PC-3 (cell line): ENCODE results near the gene HTN1. TPM values are rescaled to one million over a fixed set of nuclear protein-coding genes. Genes with fewer than 3 reads are reported as not detected.
"Not testable (repeated sequence)": the region's sequence is repeated elsewhere in the genome, so short reads cannot be mapped to it uniquely, and the experiment has no call there.

Experiments
- ATAC-seq: fragments of 200-7000 bp; cut with Tn5 transposase; 2 replicates; pipeline ENCODE4 v1.9.1; 2020; ENCODE audit warnings: mild to moderate bottlenecking, moderate library complexity
- Bru-seq: library from RNA; stranded (reverse); fragments of 400-500 nt; gene quantifications from one replicate; lab custom pipeline; 2021; lab: Mats Ljungman, UMichigan
- BruChase-seq, 2 experiments: library from RNA; stranded (reverse); fragments of 400-500 nt; gene quantifications; one replicate each; lab custom pipeline; 2021; lab: Mats Ljungman, UMichigan
- BruUV-seq: library from RNA; stranded (reverse); fragments of 400-500 nt; replicated peaks from 2 replicates; lab custom pipeline; 2021; lab: Mats Ljungman, UMichigan
- CTCF ChIA-PET: fragments of 300-600 bp; sonication (Branson Sonifier 250); formaldehyde crosslinking; loops from one replicate; lab custom pipeline; 2022; ENCODE audit warnings: antibody characterized with exemption; lab: Charles Lee
- POLR2A ChIA-PET: fragments of 300-600 bp; sonication (Branson Sonifier 250); formaldehyde crosslinking; loops from one replicate; lab custom pipeline; 2022; ENCODE audit warnings: antibody characterized with exemption; ENCODE audit not compliant: unreplicated experiment; lab: Charles Lee
- DNase-seq: peaks from one replicate; pipeline ENCODE4 v3.0.0-alpha.2; 2015
- H2AFZ ChIP-seq: fragments of 300-600 bp; sonication (generic); 2 replicates; pipeline ENCODE4 v1.6.0; 2016; ENCODE audit warnings: antibody characterized with exemption, low read length
- H3F3A ChIP-seq: fragments of 300-600 bp; sonication (generic); one replicate; pipeline ENCODE4 v1.6.0; 2017; ENCODE audit warnings: antibody characterized with exemption, low read length, control low read depth, mild to moderate bottlenecking; ENCODE audit not compliant: unreplicated experiment
- H3K27ac ChIP-seq: fragments of 300-600 bp; sonication (generic); 2 replicates; pipeline ENCODE4 v1.5.1; 2016; ENCODE audit warnings: mild to moderate bottlenecking, low read length
- H3K27me3 ChIP-seq: fragments of 300-600 bp; sonication (generic); 2 replicates; pipeline ENCODE4 v1.6.1; 2016; ENCODE audit warnings: low read length, mixed read lengths
- H3K36me3 ChIP-seq: fragments of 300-600 bp; sonication (generic); 2 replicates; pipeline ENCODE4 v1.6.1; 2016; ENCODE audit warnings: low read depth, mixed run types, low read length, mixed read lengths
- H3K4me1 ChIP-seq: fragments of 300-600 bp; sonication (generic); 2 replicates; pipeline ENCODE4 v1.5.1; 2016; ENCODE audit warnings: low read length; ENCODE audit not compliant: insufficient read depth
- H3K4me2 ChIP-seq: fragments of 300-600 bp; sonication (generic); 2 replicates; pipeline ENCODE4 v1.6.0; 2016; ENCODE audit warnings: low read length
- H3K4me3 ChIP-seq: fragments of 300-600 bp; sonication (generic); 2 replicates; pipeline ENCODE4 v1.5.1; 2016; ENCODE audit warnings: mild to moderate bottlenecking, low read length, mixed read lengths
- H3K79me2 ChIP-seq: fragments of 300-600 bp; sonication (generic); 2 replicates; pipeline ENCODE4 v1.6.1; 2017; ENCODE audit warnings: low read length, mixed read lengths
- H3K9ac ChIP-seq: fragments of 300-600 bp; sonication (generic); 2 replicates; pipeline ENCODE4 v1.6.0; 2016; ENCODE audit warnings: mild to moderate bottlenecking, low read length
- H3K9me2 ChIP-seq: fragments of 300-600 bp; sonication (generic); replicated peaks from 2 replicates; pipeline ENCODE4 v1.6.1; 2016; ENCODE audit warnings: mixed run types, low read length, mixed read lengths
- H3K9me3 ChIP-seq: fragments of 300-600 bp; sonication (generic); 2 replicates; pipeline ENCODE4 v1.6.1; 2016; ENCODE audit warnings: low read length, mixed read lengths
- H4K20me1 ChIP-seq: fragments of 300-600 bp; sonication (generic); 2 replicates; pipeline ENCODE4 v1.6.1; 2016; ENCODE audit warnings: low read length, mixed read lengths
- CTCF ChIP-seq: fragments of 300-600 bp; sonication (generic); conservative IDR thresholded peaks from 2 replicates; pipeline ENCODE4 v1.5.1; 2017; ENCODE audit warnings: antibody characterized with exemption, low read depth, mild to moderate bottlenecking, low read length
- EZH2 ChIP-seq: fragments of 300-600 bp; sonication (generic); IDR thresholded peaks from one replicate; pipeline ENCODE4 v1.6.1; 2017; ENCODE audit warnings: antibody characterized with exemption, mild to moderate bottlenecking, low read length; ENCODE audit not compliant: unreplicated experiment
- EZH2phosphoT487 ChIP-seq: fragments of 300-600 bp; sonication (generic); IDR thresholded peaks from 2 replicates; pipeline ENCODE4 v1.6.1; 2018; ENCODE audit warnings: mild to moderate bottlenecking, antibody characterized with exemption, low read length, borderline replicate concordance
- intact Hi-C: fragments of 100-400 bp; cut with micrococcal nuclease; formaldehyde crosslinking; loops from 2 replicates; pipeline ENCODE4 v1.9.0; 2023
- long read RNA-seq: library from polyadenylated mRNA; unstranded; transcript quantifications from one replicate; pipeline ENCODE4 v2.0.0, GENCODE V29; 2021; ENCODE audit not compliant: unreplicated experiment
- total RNA-seq: library from RNA; depleted of rRNA; stranded (reverse); fragments of >200 nt; gene quantifications from 2 replicates; pipeline ENCODE4 v1.2.3, GENCODE V29; 2014; rRNA removed

Gene HTN1
- total RNA-seq: not detected in 2 replicates
- Bru-seq, nascent RNA: not detected
- BruChase-seq, experiment 1, labeled RNA remaining after a 6-hour chase: not detected
- not detected for BruChase-seq, experiment 2, labeled RNA remaining after a 2-hour chase
- long read RNA-seq: 0 reads

GRCh38 chr4:70050138-70050537 lies at the start of gene HTN1:
Gene HTN1, plus strand, starts transcription at chr4:70050438. Its CDS starts 2,639 bp downstream, at chr4:70053077.
- H3K79me2 ChIP-seq, ATAC-seq, H3K27me3 ChIP-seq, H2AFZ ChIP-seq, BruUV-seq, H3K9me3 ChIP-seq, H3K4me3 ChIP-seq, H3K9me2 ChIP-seq, POLR2A ChIA-PET, DNase-seq, CTCF ChIA-PET, H3F3A ChIP-seq, H3K27ac ChIP-seq, H4K20me1 ChIP-seq, H3K36me3 ChIP-seq, H3K4me2 ChIP-seq, H3K9ac ChIP-seq, H3K4me1 ChIP-seq, intact Hi-C loops: not testable (repeated sequence)

GRCh38 chr4:70000711-70001110 lies 49.5 kb upstream of the HTN1 start:
- H4K20me1 ChIP-seq: no peaks in the 10 kb centered on the region
- no TSS peak for BruUV-seq
- H3K27ac ChIP-seq: no peak overlapping the region
- intact Hi-C loops: no loop called here
- H3K9me3 ChIP-seq: no peaks in the 10 kb centered on the region
- H3K36me3 ChIP-seq: no peaks in the 10 kb centered on the region
- TF ChIP-seq EZH2 (no peak), CTCF (no peak), EZH2phosphoT487 (no peak)
- DNase-seq (no peak), ATAC-seq (no peak)
- no peaks in the 10 kb centered on the region for H3K27me3 ChIP-seq
- no peaks in the 10 kb centered on the region for H3K79me2 ChIP-seq
- ChIA-PET CTCF (no interaction called here), POLR2A (no interaction called here)
- peaks cover 6% of the 10 kb centered on the region; the same call in 1 of the 2 replicates for H3K4me1 ChIP-seq
- H2AFZ ChIP-seq: no peak overlapping the region
- no peaks in the 10 kb centered on the region for H3F3A ChIP-seq
- H3K4me3 ChIP-seq: no peak overlapping the region
- no peak overlapping the region for H3K9ac ChIP-seq
- no peak overlapping the region for H3K4me2 ChIP-seq
- H3K9me2 ChIP-seq: no peaks in the 10 kb centered on the region

- Histone ChIP-seq H2AFZ (no peak overlapping the region), H3K9me3 (no peaks in the 10 kb centered on the region), H3K4me1 (peaks cover 6% of the 10 kb centered on the region; the same call in 1 of the 2 replicates), H3K36me3 (no peaks in the 10 kb centered on the region), H3K27ac (no peak overlapping the region), H3K9ac (no peak overlapping the region), H3K4me3 (no peak overlapping the region), H3K27me3 (0 out of 2 replicates have a peak, but pooled peaks cover 4% of the 10 kb centered on the region), H3F3A (no peaks in the 10 kb centered on the region), H3K79me2 (no peaks in the 10 kb centered on the region), H3K9me2 (no peaks in the 10 kb centered on the region), H3K4me2 (no peak overlapping the region), H4K20me1 (no peaks in the 10 kb centered on the region)
- CTCF ChIA-PET: no interaction called here
- intact Hi-C loops: no loop called here
- ATAC-seq: no peak
- POLR2A ChIA-PET: no interaction called here
- DNase-seq: no peak
- no peak for TF ChIP-seq EZH2
- no peak for TF ChIP-seq CTCF
- TF ChIP-seq EZH2phosphoT487: no peak
- no TSS peak for BruUV-seq
Measured at GRCh38 chr4:70002507-70002906, 47.7 kb upstream of the HTN1 start.
